HepG2 (cell line): ENCODE measurements around the gene LTB4R. TPM values are rescaled to one million over a fixed set of nuclear protein-coding genes. Genes with fewer than 3 reads are reported as not detected.
A peak's percentile ranks its signal among the peaks of the same experiment; 100 is the strongest.

Experiments
- ATAC-seq: fragments of 200-7000 bp; cut with Tn5 transposase; 3 replicates; pipeline ENCODE4 v1.9.1; 2020; ENCODE audit warnings: mild to moderate bottlenecking, moderate library complexity
- BruUV-seq: library from RNA; stranded (reverse); fragments of 400-500 nt; replicated peaks from 2 replicates; lab custom pipeline; 2021; lab: Mats Ljungman, UMichigan
- CTCF ChIA-PET: fragments of 300-600 bp; formaldehyde crosslinking; extraction: SDS; loops from one replicate; lab custom pipeline; 2021; ENCODE audit warnings: low total read pairs, inconsistent platforms, low intra/inter-chr PET ratio; lab: Yijun Ruan, JAX
- POLR2A ChIA-PET: fragments of 350-600 bp; sonication (Branson Sonifier 250); formaldehyde crosslinking; loops from one replicate; lab custom pipeline; 2020; ENCODE audit warnings: antibody characterized with exemption, inconsistent platforms; lab: Yijun Ruan, JAX
- DNase-seq: peaks from one replicate; pipeline ENCODE4 v3.0.0-alpha.2; 2015; ENCODE audit warnings: low spot score
- FAIRE-seq: peaks from 3 replicates; lab custom pipeline; 2011; peaks lifted over from hg19 to GRCh38; lab: Jason Lieb, UNC
- H2AFZ ChIP-seq: one replicate; pipeline ENCODE4 v1.6.1; 2011; ENCODE audit warnings: low read length, inconsistent platforms
- H3K27ac ChIP-seq: fragments of 300-600 bp; 3 replicates; pipeline ENCODE4 v1.8.0; 2011; ENCODE audit warnings: mixed run types, mild to moderate bottlenecking, mixed read lengths, low read length, inconsistent platforms; ENCODE audit not compliant: insufficient read depth; ENCODE audit errors: extremely low read length
- H3K27me3 ChIP-seq, 2 experiments: fragments of 200-600 bp in 1 of 2; 2 replicates in 1 of 2; 3 replicates in 1 of 2; pipeline versions ENCODE4 v1.6.0 to v1.8.0; 2011; ENCODE audit warnings: low read length in 2 of 2, mild to moderate bottlenecking in 2 of 2, moderate library complexity in 2 of 2, inconsistent platforms in 1 of 2; ENCODE audit not compliant: insufficient read depth in 2 of 2, control insufficient read depth in 1 of 2
- H3K36me3 ChIP-seq, 2 experiments: fragments of 200-600 bp in 1 of 2; replicated peaks in 1 of 2; 2 replicates in 1 of 2; 3 replicates in 1 of 2; pipeline versions ENCODE4 v1.5.1 to v1.8.0; 2011; ENCODE audit warnings: low read length in 2 of 2, inconsistent platforms in 1 of 2; ENCODE audit not compliant: insufficient read depth in 2 of 2, control insufficient read depth in 1 of 2
- H3K4me1 ChIP-seq: 2 replicates; pipeline ENCODE4 v1.5.1; 2012; ENCODE audit warnings: low read length, inconsistent platforms; ENCODE audit not compliant: insufficient read depth
- H3K4me2 ChIP-seq: 2 replicates; pipeline ENCODE4 v1.6.0; 2011; ENCODE audit warnings: low read depth, low read length, inconsistent platforms
- H3K4me3 ChIP-seq, 3 experiments: fragments of 200-600 bp in 1 of 3; sonication (generic), shearing (Covaris generic) in 1 of 3; replicated peaks in 1 of 3; 2 replicates each; pipeline ENCODE4 v1.5.1; 2011 to 2016; ENCODE audit warnings: low read length in 3 of 3, inconsistent platforms in 2 of 3, low read depth in 2 of 3, mild to moderate bottlenecking in 2 of 3, control low read depth in 1 of 3, mixed read lengths in 1 of 3; ENCODE audit not compliant: insufficient read depth in 1 of 3
- H3K79me2 ChIP-seq: one replicate; pipeline ENCODE4 v1.6.1; 2011; ENCODE audit warnings: low read length, inconsistent platforms; ENCODE audit not compliant: insufficient read depth
- H3K9ac ChIP-seq: 2 replicates; pipeline ENCODE4 v1.6.0; 2011; ENCODE audit warnings: mild to moderate bottlenecking, low read depth, low read length, inconsistent platforms; ENCODE audit not compliant: insufficient read depth
- H3K9me3 ChIP-seq: 2 replicates; pipeline ENCODE4 v1.5.1; 2012; ENCODE audit warnings: mild to moderate bottlenecking, low read length
- H4K20me1 ChIP-seq: 2 replicates; pipeline ENCODE4 v1.6.0; 2011; ENCODE audit warnings: inconsistent platforms, mild to moderate bottlenecking, low read length, moderate library complexity; ENCODE audit not compliant: insufficient read depth
- ARID4A ChIP-seq: sonication (generic); formaldehyde crosslinking; IDR thresholded peaks from 2 replicates; pipeline ENCODE4 v1.5.0; 2020; ENCODE audit warnings: mild to moderate bottlenecking, missing genetic modification reagents, borderline replicate concordance
- CTCF ChIP-seq: sonication (generic); formaldehyde crosslinking; IDR thresholded peaks from 2 replicates; pipeline ENCODE4 v1.5.0; 2020; ENCODE audit warnings: mild to moderate bottlenecking, missing genetic modification reagents, moderate library complexity
- HIVEP1 ChIP-seq: sonication (generic); formaldehyde crosslinking; IDR thresholded peaks from 2 replicates; pipeline ENCODE4 v1.4.0; 2020; ENCODE audit warnings: mild to moderate bottlenecking, missing genetic modification reagents
- KLF15 ChIP-seq: sonication (generic); formaldehyde crosslinking; IDR thresholded peaks from 2 replicates; pipeline ENCODE4 v1.8.1; 2023; ENCODE audit warnings: borderline replicate concordance, mild to moderate bottlenecking, inconsistent platforms, missing genetic modification reagents, mixed read lengths
- MAFK ChIP-seq, 2 experiments: IDR thresholded peaks in 1 of 2; conservative IDR thresholded peaks in 1 of 2; 2 replicates each; pipeline ENCODE4 v1.6.1; 2011; ENCODE audit warnings: improper control_type of control experiment in 2 of 2, low read length in 2 of 2
- MZF1 ChIP-seq: sonication (generic); formaldehyde crosslinking; IDR thresholded peaks from 2 replicates; pipeline ENCODE4 v1.8.1; 2023; ENCODE audit warnings: mild to moderate bottlenecking, missing genetic modification reagents, borderline replicate concordance
- POLR2A ChIP-seq, 2 experiments: IDR thresholded peaks; 2 replicates each; pipeline ENCODE4 v1.6.1; 2011; ENCODE audit warnings: low read depth in 2 of 2, low read length in 2 of 2, mild to moderate bottlenecking in 1 of 2, moderate library complexity in 1 of 2; ENCODE audit not compliant: insufficient read depth in 1 of 2
- RFX5 ChIP-seq: IDR thresholded peaks from 2 replicates; pipeline ENCODE4 v1.6.1; 2011; ENCODE audit warnings: low read depth, low read length, improper control_type of control experiment
- RNF2 ChIP-seq: fragments of 450-650 bp; conservative IDR thresholded peaks from 2 replicates; pipeline ENCODE4 v1.6.1; 2016; ENCODE audit warnings: low read depth
- XRCC5 ChIP-seq: fragments of 200-400 bp; formaldehyde crosslinking; optimal IDR thresholded peaks from 2 replicates; pipeline ENCODE3; 2017; ENCODE audit warnings: mild to moderate bottlenecking, low read length
- ZBTB1 ChIP-seq: sonication (generic); formaldehyde crosslinking; IDR thresholded peaks from 2 replicates; pipeline ENCODE4 v1.4.0; 2020; ENCODE audit warnings: missing genetic modification reagents, borderline replicate concordance
- ZSCAN12 ChIP-seq: sonication (generic); formaldehyde crosslinking; IDR thresholded peaks from 2 replicates; pipeline ENCODE4 v1.9.0; 2021; ENCODE audit warnings: mild to moderate bottlenecking, missing genetic modification reagents
- WGBS: methylation state at CpG from one replicate; pipeline ENCODE4 v1.1.6; 2017; ENCODE audit warnings: low lambda C conversion rate; 5-methylcytosine and 5-hydroxymethylcytosine counted together
- in situ Hi-C: cut with HindIII; loops from 2 replicates; pipeline ENCODE4 v1.10.0; 2017; ENCODE audit warnings: low pct_unique_long_range_greater_than_20kb; ENCODE audit not compliant: extremely low pct_ligation_motif_present
- intact Hi-C: fragments of 100-400 bp; cut with micrococcal nuclease; formaldehyde crosslinking; loops from one replicate; pipeline ENCODE4 v1.10.0; 2022; ENCODE audit not compliant: unreplicated experiment
- polyA plus RNA-seq, 8 experiments: library from polyadenylated mRNA; depleted of rRNA in 3 of 8; stranded (reverse) in 7 of 8; unstranded in 1 of 8; fragments of >200 nt; fragmentation: Illumina TruSeq in 4 of 8; extraction: Trizol in 4 of 8; gene quantifications; 2 replicates each; pipeline versions ENCODE4 v1.2.1 to v1.2.3, GENCODE V29; 2011 to 2016; ENCODE audit warnings: low read depth in 4 of 8, missing spikeins in 1 of 8, mixed read lengths in 1 of 8; ENCODE audit not compliant: insufficient read depth in 1 of 8
- total RNA-seq, 5 experiments: library from RNA; depleted of rRNA; stranded (reverse); fragments of >200 nt; fragmentation: Illumina TruSeq; extraction: Trizol; gene quantifications; 2 replicates each; pipeline ENCODE4 v1.2.3, GENCODE V29; 2016; ENCODE audit warnings: low read depth in 1 of 5

Gene LTB4R
- total and polyA plus RNA-seq, 2 of the 13 experiments (the other 11 are each of a cell fraction or from before 2014, with no cell fraction given), result 3.2 to 8.2 TPM

- Histone ChIP-seq H4K20me1 (no peaks in the 10 kb centered on the region), H3K4me3 (no peak overlapping the region), H3K4me1 (no peaks in the 10 kb centered on the region), H3K27me3 (no peaks in the 10 kb centered on the region), H3K36me3 (no peaks in the 10 kb centered on the region), H3K9ac (no peak overlapping the region), H3K79me2 (peaks cover 2% of the 10 kb centered on the region), H2AFZ (no peak overlapping the region), H3K27ac (no peak overlapping the region), H3K4me2 (no peak overlapping the region), H3K9me3 (no peaks in the 10 kb centered on the region)
- POLR2A ChIA-PET, result interaction anchor here (0.9 to 4.8 kb wide), 4 partner anchors 9 to 84 kb away, joined by 3 to 27 read pairs (median 3); partner anchors contain the start of genes RABGGTA and TM9SF1
- FAIRE-seq (no peak), ATAC-seq (no peak), DNase-seq (no peak)
- intact Hi-C loops, result no loop called here
- in situ Hi-C loops, result no loop called here
- no TSS peak for BruUV-seq
- CTCF ChIA-PET, result no interaction called here
- TF ChIP-seq POLR2A (IDR thresholded peaks at IDR 0.05; ENCODE audit: insufficient read depth in 1 of 2, low read depth in 2 of 2, low read length in 2 of 2) (0 out of 4 replicates have a peak, but pooled peaks of 1 of the 2 experiments have one; percentile 10), ARID4A (CRISPR knock-in tag) (0 out of 2 replicates have a peak, but pooled peaks have one; percentile 8), KLF15 (CRISPR knock-in tag) (0 out of 2 replicates have a peak, but pooled peaks have one; percentile 27), CTCF (peak; percentile 33; the same call in 1 of the 2 replicates), ZSCAN12 (no peak), HIVEP1 (CRISPR knock-in tag) (0 out of 2 replicates have a peak, but pooled peaks have one; percentile 47), RFX5 (peak; percentile 58; the same call in 1 of the 2 replicates), RNF2 (no peak), ZBTB1 (CRISPR knock-in tag) (no peak), MZF1 (CRISPR knock-in tag) (no peak), XRCC5 (peak; percentile 13), MAFK (conservative IDR thresholded peaks at IDR 0.05 in 1 of 2, IDR thresholded peaks at IDR 0.05 in 1 of 2; ENCODE audit: low read length in 2 of 2) (no peak)
- 82% methylated on average over 11 of the region's 11 CpGs for WGBS
Measured at GRCh38 chr14:24279301-24280186, 31.8 kb upstream of the LTB4R start.
